ENCODE data around the gene NCKAP1.

- TF ChIP-seq CTCF (IDR thresholded peaks at IDR 0.05; ENCODE audit: low read length): no peak
- no peak for TF ChIP-seq EZH2 (optimal IDR thresholded peaks at IDR 0.05; ENCODE audit: low read depth, low read length)
- no peak for TF ChIP-seq EZH2phosphoT487 (IDR thresholded peaks at IDR 0.05; ENCODE audit: low read length)
Observed at GRCh38 chr2:182913064-182913463, 125.2 kb downstream of the NCKAP1 start.

All from MM.1S (cell line).